ENCODE data around the gene PPTC7.

DNA sequence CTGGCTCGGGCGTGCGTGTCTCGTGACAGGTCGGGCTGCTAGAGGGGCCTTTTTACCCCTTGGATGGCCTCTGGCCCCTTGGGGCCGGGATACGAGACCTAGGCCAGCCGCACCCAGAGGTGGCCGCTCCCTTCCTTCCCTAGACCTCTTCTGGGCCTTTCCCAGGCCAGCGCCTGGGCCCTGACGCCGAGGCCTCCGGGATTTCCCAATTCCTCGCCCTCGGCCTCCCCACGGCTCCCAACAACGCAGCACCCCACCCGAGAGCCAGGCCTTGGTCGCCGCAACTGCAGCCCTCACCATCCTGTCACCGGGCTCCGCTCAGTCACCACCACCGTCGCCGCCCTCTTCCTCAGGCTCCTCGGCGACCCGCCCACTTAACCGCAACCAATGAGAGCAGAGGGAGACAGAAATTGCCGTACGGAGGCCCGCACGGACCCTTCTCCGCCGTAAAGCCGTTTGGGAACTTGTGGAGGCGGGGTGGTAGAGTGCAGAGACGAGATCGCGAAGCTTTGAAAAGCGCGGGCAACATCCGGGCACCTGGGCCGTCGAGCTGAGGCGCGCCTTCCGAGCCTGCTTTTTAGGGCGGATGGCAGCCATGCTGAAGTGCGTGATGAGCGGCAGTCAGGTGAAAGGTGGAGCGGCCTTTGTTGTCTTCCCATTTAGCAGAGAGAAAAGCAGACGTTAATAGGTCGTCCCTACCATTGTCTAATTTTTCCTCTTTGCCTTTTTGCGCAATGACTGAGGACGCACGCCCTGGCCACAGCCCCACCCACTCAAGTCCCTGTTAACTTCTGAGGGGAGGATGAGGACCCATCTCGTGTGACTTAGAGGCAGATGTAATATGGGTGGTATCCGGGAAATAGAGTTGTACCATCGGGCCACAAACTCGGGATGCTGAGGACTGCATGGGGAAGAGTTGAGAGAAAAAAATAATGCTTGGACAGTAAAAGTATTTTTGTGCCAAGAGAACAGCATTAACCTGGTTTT is 81.1 kb downstream of the PPTC7 start, which contains the start of the genes RAD9B and VPS29:
- TF ChIP-seq RAD21 (IDR thresholded peaks at IDR 0.05; ENCODE audit: low read depth): no peak
- TF ChIP-seq TAF1 (IDR thresholded peaks at IDR 0.05; ENCODE audit: low read depth): peak; percentile 75
- TF ChIP-seq, protein P1, sequence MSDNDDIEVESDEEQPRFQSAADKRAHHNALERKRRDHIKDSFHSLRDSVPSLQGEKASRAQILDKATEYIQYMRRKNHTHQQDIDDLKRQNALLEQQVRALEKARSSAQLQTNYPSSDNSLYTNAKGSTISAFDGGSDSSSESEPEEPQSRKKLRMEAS (IDR thresholded peaks at IDR 0.05): peak; percentile 100
- peak; percentile 87 for TF ChIP-seq YY1 (IDR thresholded peaks at IDR 0.05; ENCODE audit: low read depth)
- TF ChIP-seq EP300 (IDR thresholded peaks at IDR 0.05; ENCODE audit: borderline replicate concordance): peak; percentile 32; the same call in 1 of the 2 replicates
- no peak for TF ChIP-seq USF1 (IDR thresholded peaks at IDR 0.05)
- TF ChIP-seq TEAD4 (IDR thresholded peaks at IDR 0.05): peak; percentile 52; the same call in 1 of the 2 replicates
- TF ChIP-seq CEBPB (IDR thresholded peaks at IDR 0.05): peak; percentile 49; the same call in 1 of the 2 replicates
- TF ChIP-seq EGR1 (IDR thresholded peaks at IDR 0.05): peak; percentile 47; the same call in 1 of the 2 replicates
- TF ChIP-seq, protein P2, sequence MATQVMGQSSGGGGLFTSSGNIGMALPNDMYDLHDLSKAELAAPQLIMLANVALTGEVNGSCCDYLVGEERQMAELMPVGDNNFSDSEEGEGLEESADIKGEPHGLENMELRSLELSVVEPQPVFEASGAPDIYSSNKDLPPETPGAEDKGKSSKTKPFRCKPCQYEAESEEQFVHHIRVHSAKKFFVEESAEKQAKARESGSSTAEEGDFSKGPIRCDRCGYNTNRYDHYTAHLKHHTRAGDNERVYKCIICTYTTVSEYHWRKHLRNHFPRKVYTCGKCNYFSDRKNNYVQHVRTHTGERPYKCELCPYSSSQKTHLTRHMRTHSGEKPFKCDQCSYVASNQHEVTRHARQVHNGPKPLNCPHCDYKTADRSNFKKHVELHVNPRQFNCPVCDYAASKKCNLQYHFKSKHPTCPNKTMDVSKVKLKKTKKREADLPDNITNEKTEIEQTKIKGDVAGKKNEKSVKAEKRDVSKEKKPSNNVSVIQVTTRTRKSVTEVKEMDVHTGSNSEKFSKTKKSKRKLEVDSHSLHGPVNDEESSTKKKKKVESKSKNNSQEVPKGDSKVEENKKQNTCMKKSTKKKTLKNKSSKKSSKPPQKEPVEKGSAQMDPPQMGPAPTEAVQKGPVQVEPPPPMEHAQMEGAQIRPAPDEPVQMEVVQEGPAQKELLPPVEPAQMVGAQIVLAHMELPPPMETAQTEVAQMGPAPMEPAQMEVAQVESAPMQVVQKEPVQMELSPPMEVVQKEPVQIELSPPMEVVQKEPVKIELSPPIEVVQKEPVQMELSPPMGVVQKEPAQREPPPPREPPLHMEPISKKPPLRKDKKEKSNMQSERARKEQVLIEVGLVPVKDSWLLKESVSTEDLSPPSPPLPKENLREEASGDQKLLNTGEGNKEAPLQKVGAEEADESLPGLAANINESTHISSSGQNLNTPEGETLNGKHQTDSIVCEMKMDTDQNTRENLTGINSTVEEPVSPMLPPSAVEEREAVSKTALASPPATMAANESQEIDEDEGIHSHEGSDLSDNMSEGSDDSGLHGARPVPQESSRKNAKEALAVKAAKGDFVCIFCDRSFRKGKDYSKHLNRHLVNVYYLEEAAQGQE (IDR thresholded peaks at IDR 0.05; ENCODE audit: low read depth): no peak
- TF ChIP-seq CREB1 (IDR thresholded peaks at IDR 0.05; ENCODE audit: low read depth): no peak
- TF ChIP-seq NFIC (IDR thresholded peaks at IDR 0.05): no peak

All from Ishikawa (cell line).